Stimulated activated CD4-positive, alpha-beta T cell treated with anti-CD3 and anti-CD28 coated beads, Interleukin-2, amount 100 ng/mL, for 48 hours (primary cell): Measurements from ENCODE around the gene RNASE1.
"Not testable (repeated sequence)": the region's sequence is repeated elsewhere in the genome, so short reads cannot be mapped to it uniquely, and the experiment has no call there.

ENCODE experiments used
- DNase-seq, 2 donors: peaks; one replicate each; pipeline ENCODE4 v3.0.0-alpha.2; 2020

The RNASE1 gene

DNA sequence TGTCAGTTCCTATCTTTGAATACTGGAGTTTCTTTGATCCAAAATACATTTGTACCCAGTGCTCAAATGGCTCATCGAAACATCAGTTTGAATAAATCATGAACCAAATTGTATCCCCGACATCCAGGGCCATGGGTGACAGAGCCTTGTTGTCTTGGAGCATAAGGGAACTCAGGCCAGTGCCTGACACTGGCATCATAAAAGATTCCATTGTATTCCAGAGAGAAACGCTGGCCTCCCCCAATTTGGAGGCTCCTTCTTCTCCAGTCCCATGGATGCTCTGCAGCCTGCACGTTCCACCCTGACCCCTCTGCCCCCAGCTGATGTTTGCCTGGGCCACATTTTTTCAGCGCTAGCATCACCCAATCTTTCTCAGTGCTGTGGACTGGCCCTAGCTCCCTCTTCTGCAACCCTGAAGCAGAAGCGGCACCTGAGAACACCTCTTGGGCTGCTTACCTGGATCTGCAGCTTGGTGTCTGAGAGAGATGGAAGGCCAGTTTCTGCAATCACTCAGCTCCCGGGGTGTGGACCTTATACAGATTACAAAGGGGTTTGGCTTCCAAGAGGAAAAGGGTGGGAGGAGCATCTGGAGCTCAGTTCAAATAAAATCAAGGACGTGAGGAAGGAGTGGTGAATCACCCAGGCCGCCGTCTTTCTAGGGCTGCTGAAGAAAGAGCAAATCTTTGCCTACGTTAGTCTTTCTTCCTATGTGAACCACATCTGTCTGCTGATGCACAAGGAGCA is at the start of gene RNASE1:
TSS of gene RNASE1 (minus strand) at position 504 of the 744 bp plus-strand sequence. CDS start 776 bp downstream, outside the sequence.
- no peak for DNase-seq

DNA sequence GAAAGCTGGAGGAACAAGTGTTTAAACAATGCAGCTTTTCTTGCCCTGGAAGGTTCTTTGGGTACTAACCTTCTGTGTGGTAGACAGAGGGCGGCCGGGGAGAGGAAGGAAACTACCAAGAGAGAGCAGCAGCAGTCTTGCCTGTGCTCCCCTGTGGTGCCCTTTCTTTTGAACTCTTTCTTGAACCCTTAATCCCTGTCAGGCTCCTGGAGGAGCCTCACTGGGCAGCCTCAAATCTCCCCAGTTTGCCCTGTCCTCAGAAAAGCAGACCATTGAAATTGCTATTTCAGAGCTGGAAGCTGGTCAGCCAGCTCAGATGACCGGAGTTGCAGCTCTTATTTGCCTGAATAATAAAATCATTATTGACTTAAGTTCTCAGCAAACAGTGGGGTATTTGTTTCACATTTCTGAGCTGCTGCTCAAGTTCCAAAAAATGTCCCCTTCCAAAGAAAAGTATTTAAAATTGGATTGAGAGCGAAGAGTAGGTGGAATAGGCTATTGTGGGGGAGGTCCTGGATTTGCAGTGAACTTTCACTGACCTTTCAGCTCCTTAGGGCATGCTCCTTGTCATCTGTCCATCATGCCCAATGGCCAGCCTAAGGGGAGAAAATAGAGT is 46.4 kb upstream of the RNASE1 start:
- no peak for DNase-seq

DNA sequence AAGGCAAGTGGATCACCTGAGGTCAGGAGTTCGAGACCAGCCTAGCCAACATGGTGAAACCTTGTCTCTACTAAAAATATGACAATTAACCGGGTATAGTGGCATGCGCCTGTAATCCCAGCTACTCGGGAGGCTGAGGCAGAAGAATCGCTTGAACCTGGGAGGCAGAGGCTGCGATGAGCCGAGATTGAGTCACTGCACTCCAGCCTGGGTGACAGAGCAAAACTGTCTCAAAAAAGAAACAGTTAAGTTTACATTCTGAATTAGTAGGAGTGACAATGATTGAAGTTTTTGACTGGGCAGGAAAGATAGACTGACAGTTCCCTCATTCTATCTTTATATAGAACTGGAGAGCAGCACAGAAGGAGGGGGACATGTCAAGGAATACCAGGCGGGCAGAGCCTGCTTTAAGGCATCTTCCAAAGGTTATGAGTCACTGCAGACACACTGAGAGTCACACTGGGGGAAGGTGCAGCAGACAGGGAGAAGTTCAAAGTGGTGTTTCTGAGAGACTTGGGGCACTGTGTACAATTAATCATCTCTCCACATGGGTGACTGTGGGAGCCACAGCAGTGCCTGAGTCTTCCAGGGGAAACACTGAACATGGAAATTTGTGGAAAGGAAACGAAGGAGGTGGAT is 45.8 kb upstream of the RNASE1 start:
- DNase-seq = no peak

DNA sequence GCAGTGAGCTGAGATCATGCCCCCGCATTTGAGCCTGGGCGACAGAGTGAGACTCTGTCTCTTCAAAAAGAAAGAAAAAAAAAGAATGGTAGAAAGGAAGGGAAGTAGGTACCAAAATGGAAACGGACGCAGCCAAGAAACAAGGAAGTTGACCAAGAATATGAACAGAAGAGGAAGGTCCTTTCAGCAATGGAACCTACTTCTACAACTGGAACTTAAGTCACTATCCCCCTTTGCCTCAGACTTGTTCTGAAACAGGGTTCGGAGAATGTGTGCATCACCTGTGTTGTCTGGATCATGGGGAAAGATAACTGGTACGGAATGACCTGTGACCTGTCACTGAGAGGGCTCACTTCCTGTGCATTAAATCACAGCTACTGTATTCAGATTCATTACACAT is 43.9 kb upstream of the RNASE1 start:
- DNase-seq = no peak

DNA sequence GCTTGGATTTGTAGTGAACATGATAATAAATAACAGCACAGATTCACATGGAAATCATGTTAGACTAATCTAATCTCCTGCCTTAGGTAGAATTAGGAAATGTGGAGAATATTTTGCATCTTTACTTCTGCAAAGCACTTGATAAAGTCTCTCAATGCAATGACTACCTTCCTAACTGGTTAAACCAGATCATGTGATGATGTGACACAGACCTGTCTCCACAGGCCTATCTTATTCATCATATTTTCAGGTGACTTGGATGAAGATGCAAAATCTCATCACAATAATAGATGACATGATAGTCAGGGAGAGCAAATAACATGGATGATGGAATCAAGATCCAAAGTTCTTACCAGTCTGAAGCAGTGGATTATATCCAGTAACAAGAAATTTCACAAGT is 38.5 kb upstream of the RNASE1 start:
- DNase-seq = no peak

DNA sequence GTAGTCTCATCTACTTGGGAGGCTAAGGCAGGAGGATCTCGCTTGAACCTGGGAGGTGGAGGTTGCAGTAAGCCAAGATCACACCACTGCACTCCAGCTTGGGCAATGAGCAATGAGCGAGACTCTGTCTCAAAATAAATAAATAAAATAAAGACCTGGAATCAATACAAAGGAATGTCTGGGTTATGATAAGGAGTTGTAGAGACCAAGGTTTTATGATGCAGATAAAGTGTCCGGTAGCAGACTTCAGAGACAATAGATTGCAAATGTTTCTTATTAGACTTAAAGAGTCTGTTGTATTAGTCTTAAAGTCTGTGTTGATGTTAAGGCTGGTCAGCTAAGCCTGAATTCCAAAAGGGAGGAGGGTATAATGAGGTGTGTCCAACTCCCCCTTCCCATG is 35.2 kb upstream of the RNASE1 start:
- no peak for DNase-seq

DNA sequence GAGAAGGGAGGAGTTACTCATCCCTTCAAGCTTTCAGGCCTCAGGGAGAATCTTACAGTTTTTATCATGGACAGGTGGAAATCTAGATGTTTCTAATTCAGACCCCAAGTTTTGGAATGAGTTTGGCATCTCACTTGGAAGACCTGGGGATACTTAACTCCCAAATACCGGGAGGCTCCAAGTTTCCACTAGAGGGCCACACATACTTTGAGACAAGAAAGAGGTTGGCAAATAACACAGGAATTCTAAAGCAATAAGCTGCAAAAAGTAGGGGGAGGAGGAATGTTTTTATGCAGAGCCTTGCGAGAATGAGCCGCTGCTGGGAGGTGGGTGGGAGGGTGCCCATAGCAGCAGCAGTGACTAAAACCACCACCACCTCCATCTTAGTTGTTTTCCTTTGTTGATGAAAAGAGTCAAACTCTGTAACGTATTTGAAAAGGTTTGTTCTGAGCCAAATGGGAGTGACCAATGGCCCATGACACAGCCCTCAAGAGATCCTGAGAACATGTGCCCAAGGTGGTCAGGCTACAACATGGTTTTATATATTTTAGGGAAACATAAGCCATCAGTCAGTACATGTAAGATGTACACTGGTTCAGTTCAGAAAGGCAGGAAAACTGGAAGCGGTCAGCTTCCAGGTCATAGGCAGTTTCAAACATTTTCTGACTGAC is 34.2 kb upstream of the RNASE1 start:
- DNase-seq = no peak

DNA sequence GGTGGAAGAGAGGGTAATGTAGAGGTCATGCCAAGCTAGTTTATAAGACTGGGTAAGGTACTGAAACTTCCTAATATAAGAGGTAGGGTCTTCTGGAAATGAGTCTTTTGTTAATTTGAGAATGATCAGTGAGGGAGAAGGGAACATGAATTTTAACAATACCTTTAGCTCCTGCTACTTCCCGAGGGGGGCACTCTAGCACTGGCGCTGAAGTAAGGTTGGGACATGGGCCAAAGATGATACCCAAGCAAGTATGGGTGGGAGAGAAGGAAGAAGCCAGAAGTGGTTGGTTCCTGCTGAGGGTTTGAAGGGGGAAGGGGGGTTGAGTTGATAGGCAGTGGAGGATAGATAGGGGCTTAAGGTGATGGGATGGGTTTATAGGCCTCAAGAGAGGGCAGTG is 32.3 kb upstream of the RNASE1 start:
- no peak for DNase-seq

DNA sequence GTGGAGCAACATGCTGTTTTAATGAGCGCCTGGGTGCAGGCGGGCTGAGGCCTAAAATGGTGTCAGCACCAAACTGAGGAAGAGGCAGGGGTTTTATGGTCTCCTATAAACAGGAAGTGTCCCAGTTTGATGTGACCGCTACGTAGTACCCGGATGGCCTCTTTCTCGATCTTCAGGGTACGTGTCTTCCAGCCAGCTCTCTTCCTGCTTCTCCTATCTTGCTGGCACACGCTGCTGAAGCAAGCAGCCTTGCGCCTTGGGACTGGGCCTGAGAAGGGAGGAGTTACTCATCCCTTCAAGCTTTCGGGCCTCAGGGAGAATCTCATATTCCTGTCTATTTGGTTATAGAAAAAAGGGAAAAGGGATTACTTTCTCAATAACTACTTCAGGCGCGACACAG is 28.2 kb upstream of the RNASE1 start:
- DNase-seq = no peak

DNA sequence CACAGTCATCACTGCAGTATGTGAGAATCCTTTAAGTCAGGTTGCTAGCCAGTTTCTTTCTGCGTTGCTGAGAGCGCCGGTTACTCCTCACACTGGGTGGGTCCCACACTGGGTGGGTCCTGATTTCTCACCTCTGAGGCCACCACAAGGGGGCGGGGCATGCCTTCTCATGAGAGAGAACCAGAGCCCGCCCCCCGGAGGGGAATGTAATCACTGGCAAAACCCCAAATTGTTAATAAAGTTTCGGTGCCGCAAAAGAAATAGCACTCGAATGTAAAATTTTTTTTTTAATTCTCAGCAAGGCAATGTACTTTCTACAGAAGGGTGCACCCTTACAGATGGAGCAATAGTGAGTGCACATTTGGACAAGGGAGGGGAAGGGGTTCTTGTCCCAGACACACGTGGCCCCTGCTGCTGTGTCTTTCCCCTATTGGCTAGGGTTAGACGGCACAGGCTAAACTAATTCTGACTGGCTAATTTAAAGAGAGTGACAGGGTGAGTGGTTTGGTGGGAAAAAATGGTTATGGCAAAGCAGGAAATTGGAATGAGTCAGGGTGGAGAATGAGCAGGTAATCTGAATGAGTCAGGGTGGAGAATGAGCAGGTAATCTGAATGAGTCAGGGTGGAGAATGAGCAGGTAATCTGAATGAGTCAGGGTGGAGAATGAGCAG is 25.5 kb upstream of the RNASE1 start:
- not testable (repeated sequence) for DNase-seq

DNA sequence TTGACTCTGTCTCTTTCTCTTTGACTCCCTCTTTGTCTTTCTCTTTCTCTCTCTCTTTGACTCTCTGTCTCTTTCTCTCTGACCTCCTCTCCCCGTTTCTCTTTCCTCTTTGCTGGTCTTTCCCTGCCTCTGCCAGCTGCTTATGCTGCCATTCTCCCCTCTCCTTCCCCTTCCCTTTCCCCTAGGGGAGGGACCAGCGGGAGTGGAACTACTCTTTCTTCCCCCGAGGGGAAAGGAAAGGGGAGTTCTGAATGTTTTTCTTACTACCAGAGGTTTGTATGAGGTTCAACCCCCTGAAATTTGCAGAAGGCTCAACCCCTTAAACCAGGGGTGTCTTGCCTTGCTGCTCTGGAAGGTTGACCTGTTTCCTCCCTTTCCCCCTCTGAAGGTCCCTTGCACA is 24.7 kb upstream of the RNASE1 start:
- no peak for DNase-seq

DNA sequence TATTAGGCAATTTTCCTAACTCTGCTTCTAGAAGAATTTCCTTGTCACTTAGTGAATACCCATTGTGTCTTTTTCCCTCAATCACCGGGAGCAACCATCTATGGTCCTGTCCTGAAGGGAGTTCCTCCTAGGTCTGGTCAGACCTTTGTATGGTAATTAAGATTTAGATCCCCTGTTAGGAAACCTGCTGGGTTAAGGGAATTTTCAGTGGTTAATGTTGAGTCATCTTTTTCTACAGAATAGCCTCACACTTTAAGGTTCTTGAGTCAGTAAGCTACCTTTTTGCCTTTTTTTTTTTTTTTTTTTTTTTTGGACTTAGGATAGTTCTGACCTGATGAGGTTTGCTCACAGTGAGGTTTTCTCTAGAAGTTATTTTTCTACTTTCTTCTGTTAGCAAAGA is 24.0 kb upstream of the RNASE1 start:
- not testable (repeated sequence) for DNase-seq

DNA sequence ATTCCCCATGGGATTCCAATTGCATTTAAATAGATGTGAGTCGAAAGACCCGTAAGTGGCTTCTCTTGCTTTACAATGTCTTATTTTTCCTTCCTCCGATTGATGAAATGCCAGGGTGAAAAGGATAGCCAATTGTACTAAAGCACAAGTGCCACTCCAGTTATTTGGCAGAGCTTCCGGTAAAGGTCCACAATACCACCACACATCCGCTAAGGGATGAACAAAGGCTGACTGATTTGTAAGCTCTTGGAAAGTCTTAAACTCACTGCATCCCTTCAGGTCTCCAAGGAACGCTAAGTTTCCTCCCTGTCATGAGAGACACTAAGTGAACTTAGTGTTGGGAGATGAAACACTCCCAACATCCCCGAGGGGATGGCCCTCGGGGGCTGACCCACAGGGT is 21.2 kb upstream of the RNASE1 start:
- no peak for DNase-seq

DNA sequence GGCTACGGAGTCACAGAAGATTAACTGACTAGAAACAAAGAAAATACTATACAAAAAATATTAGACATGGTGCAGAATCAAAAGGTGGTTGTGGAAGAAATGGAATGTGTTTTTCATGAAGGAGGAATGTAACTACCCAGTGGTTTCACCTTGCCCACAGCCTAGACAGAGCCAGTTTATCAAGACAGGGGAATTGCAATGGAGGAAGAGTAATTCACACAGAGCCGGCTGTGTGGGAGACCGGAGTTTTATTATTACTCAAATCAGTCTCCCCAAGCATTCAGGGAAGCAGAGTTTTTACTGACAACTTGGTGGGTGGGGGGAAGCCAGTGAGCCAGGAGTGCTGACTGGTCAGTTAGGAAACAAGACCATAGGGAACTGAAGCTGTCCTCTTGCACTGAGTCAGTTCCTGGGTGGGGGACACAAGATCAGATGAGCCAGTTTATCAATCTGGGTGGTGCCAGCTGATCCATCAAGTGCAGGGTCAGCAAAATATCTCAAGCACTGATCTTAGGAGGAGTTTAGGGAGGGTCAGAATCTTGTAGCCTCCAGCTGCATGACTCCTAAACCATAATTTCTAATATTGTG is 19.0 kb upstream of the RNASE1 start:
- not testable (repeated sequence) for DNase-seq

DNA sequence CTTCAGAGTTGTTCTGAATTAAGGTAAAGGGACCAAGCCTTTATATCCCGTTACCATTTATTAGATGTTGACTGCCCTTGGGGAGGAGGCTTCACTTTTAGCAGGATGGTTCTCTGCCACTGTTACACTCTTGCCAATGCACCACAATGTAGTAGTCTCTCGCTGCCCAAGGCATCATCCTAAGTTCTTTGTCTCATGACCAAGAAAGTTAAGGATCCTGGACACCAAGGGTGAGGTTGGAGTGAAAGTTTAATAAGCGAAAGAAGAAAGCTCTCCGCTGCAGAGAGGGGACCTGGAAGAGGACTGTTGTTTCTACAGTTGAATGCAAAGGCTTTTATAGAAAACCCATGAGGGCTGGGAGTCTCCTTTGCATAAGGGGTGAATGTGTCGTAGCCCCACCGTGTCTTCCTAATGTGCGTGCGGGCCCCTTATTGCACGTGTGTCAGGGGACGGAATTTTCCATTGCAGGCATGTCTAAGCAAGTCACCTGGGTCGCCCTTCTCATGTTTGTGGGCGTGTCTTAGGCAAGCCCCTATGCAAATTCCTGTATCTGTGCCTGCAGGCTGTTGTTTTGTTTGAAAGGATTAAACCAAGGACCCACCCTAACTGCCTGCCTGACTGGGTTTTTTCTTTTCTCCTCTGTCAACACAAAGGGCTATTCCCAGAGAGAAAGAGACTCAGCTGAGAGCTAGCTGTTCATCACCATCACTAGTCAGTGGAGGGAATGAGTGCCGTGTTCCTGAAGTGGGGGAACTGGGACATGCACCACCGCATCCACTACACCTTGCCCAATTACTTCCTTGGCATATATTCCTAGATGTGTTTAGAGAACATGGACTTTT is 17.6 kb upstream of the RNASE1 start:
- no peak for DNase-seq

DNA sequence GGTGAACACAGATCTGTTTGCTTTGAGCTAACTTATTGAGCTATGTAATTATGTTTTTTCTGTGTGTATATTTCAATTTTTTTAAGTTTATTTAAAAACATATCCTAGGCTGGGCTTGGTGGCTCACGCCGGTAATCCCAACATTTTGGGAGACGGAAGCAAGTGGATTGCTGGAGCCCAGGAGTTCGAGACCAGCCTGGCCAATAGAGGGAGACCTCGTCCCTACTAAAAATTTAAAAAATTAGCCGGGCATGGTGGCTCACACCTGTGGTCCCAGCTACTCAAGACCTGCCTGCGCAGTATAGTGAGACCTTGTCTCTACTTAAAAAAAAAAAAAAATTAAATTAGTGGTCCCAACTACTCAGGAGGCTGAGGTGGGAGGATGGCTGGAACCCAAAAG is 16.2 kb upstream of the RNASE1 start:
- no peak for DNase-seq

DNA sequence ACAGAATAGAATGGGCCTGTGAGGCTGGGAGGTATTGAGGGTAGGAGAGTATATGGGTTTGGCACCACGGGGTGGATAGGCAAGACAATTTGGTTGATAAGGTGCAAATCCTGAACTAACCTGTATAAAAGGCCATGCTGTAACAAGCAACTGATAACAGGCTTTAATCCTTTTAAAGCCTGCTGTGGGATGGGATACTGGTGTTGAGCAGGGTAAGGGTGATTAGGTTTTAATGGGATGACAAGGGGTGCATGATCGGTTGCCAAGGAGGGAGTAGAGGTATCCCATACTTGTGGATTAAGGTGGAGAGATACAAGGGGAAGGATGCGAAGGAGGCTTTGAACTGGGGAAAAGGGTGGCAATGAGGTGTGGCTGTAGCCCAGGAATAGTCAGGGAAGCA is 13.3 kb upstream of the RNASE1 start:
- DNase-seq = not testable (repeated sequence)

DNA sequence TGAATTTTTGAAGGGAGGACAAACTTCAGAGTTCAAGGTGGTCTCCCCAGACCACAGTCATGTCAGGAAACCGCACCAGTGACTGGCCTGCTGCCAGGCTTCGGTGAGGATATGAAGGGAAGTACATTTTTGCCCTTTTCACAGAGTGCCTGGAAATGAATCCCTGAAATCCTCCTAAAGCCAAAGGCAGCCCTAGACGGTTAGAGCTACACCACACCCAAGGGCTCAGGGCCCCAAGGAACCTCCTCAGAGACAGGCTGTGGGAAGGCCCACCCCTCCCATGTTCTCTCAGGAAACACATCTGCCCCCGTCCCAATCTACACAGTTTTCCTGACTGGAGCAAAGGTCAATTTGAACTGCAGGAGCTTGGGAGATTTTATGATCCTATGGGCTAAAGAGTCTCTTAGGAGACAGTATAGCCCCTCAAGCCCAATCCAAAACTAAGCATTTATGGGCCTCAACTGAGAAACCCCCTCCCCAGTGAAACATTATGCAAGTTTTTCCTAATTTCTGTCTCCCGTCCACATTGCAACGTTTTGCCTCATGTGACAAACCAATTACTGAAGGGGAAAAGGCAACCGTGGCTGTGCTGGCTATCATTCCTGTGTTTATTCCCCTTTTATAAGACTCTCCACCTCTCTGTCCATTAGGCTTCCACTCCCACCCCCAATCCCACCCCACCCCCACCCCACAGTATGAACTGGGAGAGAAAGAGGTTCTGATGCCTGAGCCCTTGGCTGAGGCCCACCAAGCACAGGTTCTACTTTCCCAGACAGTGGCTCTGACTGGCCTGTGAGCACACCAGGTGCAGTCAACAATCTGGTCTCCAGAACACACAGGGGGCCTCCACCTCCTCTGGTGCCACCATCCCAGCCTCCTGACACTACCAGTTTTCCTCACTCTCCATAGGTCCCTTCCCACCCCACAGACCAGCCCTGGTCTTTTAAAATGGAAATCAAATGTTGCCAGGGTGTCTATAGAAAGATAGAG is 9.6 kb upstream of the RNASE1 start:
- DNase-seq = no peak

DNA sequence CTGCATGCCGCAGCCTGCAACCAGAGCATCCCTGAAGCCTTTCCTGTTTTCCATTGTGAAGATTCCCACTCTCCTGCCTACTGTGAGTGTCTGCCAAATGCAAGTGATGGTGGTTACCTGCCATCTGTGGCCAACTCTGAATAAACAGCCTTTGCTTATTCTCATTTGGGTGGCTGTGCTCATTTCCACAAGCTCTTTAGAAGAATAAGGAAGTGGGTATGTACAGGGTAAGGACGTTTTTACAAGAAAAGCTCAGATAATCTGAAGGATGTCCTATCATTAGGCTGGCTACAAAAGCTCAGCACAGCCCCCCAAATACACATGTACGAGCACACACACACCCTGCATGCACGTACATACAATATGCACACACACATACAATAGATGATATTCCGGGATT is 7.3 kb upstream of the RNASE1 start:
- no peak for DNase-seq

DNA sequence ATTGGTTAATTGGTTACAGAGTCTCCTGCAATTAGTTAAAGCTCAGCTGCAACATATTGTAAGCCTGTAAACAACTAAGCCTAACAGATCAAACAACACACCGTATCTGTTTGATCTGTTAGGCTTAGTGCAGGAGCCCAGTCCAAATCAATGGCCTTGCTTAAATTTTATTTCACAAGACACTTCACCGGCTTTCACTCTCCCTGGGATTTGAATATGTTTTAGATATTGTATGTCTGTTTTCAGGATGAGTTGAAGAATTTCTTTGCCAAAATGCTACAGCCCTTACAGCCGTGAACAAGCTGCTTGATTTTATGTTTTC is 5.5 kb upstream of the RNASE1 start:
- DNase-seq = no peak
